LNCAP (cell line): ENCODE data around the gene SMG7.

Source experiments
- TF ChIP-seq, protein P1 (sequence below): fragments of 450-650 bp; IDR thresholded peaks from 2 replicates; pipeline ENCODE4 v1.5.1; 2017; ENCODE audit warnings: mild to moderate bottlenecking

SMG7 gene

DNA sequence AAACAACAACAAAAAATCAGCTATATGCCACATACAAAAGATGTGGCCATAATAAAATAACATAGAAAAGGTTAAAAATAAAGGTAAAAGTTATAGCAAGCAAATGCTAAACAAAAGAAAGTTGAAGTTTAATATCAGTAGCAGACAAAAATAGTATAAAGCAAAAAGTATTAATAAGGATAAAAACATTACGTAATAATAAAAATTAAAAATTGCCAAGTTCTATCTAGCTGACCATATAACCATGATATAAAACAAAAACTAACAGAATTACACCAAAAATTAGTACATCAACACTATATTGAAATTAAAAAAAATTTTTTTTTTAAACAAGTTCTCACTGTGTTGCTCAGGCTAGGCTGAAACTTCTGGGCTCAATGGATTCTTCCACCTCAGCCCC is 15.5 kb upstream of the SMG7 start:
- TF ChIP-seq, protein P1, sequence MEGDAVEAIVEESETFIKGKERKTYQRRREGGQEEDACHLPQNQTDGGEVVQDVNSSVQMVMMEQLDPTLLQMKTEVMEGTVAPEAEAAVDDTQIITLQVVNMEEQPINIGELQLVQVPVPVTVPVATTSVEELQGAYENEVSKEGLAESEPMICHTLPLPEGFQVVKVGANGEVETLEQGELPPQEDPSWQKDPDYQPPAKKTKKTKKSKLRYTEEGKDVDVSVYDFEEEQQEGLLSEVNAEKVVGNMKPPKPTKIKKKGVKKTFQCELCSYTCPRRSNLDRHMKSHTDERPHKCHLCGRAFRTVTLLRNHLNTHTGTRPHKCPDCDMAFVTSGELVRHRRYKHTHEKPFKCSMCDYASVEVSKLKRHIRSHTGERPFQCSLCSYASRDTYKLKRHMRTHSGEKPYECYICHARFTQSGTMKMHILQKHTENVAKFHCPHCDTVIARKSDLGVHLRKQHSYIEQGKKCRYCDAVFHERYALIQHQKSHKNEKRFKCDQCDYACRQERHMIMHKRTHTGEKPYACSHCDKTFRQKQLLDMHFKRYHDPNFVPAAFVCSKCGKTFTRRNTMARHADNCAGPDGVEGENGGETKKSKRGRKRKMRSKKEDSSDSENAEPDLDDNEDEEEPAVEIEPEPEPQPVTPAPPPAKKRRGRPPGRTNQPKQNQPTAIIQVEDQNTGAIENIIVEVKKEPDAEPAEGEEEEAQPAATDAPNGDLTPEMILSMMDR, result no peak

DNA sequence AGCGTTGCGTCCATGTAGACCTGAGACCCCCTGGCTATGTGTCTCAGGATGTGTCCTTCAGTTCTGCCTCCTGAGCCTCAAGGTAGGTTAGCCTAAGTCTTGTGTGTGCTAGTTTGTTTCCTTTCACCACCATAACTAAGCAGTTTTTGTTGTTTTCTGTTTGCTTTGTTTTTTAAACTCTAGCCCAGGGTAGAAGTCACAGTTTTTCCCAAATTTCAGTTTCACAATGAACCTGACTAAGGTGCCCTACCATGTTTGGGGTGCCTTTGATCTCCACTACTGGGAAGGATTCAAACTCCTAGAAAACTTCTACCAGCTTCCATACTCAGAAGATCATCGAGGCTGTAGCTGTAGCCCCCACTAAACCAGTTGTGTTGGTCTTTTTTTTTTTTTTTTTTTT is 14.8 kb upstream of the SMG7 start:
- TF ChIP-seq, protein P1, result no peak

DNA sequence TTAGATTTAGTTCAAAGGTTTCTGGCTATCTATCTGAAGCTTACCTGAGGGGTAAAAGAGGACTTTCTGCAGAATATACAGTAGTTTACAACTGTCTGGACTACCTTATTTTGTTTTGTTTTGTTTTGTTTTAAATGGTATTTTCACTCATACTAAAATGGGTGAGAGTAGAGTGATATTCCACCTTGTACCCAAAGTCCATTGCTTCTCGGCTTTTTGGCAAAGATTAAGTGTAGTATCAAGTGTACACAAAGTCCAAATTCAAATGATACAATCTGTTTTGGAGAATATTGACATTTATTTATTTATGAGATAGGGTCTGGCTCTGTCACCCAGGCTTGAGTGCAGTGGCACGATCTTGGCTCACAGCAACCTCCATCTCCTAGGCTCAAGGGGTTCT is 11.7 kb upstream of the SMG7 start:
- TF ChIP-seq, protein P1, result no peak

DNA sequence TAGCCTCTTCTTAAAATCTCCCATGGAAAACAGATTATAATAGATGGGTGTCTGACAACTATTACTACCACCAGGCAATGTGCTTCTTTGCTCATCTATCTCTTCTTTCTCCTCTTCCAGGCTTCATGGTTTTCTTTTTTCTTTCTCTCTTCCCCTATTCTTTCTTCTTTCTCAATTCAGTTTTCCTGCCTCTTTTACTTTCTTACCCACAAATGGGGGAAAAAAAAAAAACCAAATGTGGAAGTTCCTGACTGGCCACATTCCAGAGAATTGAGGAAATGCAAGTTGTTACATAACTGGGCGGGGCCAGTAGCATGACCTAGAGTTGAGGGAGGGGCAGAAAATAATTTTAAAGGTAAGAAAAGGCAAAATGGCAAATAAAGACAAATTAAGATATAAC is 10.9 kb upstream of the SMG7 start:
- TF ChIP-seq, protein P1, result no peak

DNA sequence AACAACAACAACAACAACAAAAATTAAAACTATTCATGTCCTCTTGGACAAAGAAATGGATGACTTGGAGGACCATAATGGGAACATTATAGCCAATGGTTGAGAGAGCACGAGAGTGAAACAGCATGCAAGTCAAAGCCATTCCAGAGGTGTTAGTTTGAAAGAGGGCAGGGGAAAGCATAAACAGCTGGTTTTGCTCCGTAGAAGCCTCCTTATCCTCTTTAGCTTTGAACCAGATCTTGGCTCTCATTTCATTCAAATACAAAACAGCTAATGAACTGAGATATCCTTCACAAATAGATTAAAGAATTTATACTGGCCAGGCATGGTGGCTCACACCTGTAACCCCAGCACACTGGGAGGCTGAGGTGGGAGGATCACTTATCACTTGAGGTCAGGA is 8.7 kb upstream of the SMG7 start:
- TF ChIP-seq, protein P1, result no peak

DNA sequence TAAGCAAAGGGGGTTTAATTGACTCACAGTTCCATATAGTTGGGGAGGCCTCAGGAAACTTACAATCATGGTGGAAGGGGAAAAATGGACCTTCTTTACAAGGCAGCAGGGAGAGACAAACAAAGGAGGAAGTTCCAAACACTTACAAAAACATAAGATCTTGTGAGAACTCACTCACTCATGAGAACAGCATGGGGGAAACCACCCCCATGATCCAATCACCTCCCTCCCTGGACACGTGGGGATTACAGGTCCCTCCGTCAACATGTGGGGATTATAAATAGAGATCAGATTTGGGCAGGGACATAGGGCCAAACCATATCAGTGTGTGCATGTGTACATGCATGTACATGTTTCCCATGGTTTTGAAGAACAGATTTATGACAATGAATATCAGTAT is 5.5 kb upstream of the SMG7 start:
- TF ChIP-seq, protein P1, result no peak

DNA sequence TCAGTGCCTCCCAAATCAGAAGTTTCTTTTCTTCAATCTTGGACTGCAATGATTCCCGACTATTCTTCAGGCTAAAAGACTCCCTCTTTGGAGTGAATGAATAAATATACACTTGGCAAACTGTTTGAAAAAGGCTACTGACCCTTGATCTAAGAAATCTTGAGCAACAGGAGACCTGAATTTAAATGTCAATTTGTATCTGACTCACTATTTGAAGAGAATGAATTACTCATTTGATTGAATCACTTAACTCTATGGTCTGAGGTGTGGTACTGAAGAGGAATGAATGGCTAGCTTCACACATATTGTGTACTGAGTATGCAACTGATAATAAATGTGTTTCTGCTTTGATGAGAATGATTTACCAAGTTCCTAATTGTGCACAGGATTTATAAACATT is 4.6 kb upstream of the SMG7 start:
- TF ChIP-seq, protein P1, result no peak
